ENCODE measurements around the gene AGGF1. TPM values are rescaled to one million over a fixed set of nuclear protein-coding genes. Genes with fewer than 3 reads are reported as not detected.
"Not testable (repeated sequence)": the region's sequence is repeated elsewhere in the genome, so short reads cannot be mapped to it uniquely, and the experiment has no call there.

The AGGF1 gene
- total RNA-seq, 1 experiment from 2014 or later: 15.4 TPM

GRCh38 chr5:77077829-77078176, 47.6 kb downstream of the AGGF1 start:
- ChIA-PET POLR2A (ENCODE audit: unreplicated experiment) (no interaction called here), CTCF (no interaction called here)
- H3K79me2 ChIP-seq (ENCODE audit: low read depth): no peaks in the 10 kb centered on the region
- no peak for TF ChIP-seq CTCF (conservative IDR thresholded peaks at IDR 0.05)
- TF ChIP-seq EZH2 (IDR thresholded peaks at IDR 0.05; ENCODE audit: low read depth): no peak
- no peaks in the 10 kb centered on the region for H3K4me1 ChIP-seq (replicated peaks; ENCODE audit: insufficient read depth)
- no peak overlapping the region for H3K27ac ChIP-seq
- no peaks in the 10 kb centered on the region for H3K9me3 ChIP-seq (ENCODE audit: insufficient read depth, low read depth)
- H3F3A ChIP-seq (ENCODE audit: insufficient read depth, low read depth): no peaks in the 10 kb centered on the region
- H3K27me3 ChIP-seq (ENCODE audit: insufficient read depth, low read depth): no peaks in the 10 kb centered on the region
- intact Hi-C loops (cut with micrococcal nuclease; ENCODE audit: unreplicated experiment): no loop called here
- DNase-seq: no peak
- H3K36me3 ChIP-seq (ENCODE audit: low read depth): no peaks in the 10 kb centered on the region
- H4K20me1 ChIP-seq (ENCODE audit: insufficient read depth): peaks cover 3% of the 10 kb centered on the region
- H3K4me2 ChIP-seq: no peak overlapping the region
- no peak overlapping the region for H2AFZ ChIP-seq
- H3K4me3 ChIP-seq: no peak overlapping the region
- no peaks in the 10 kb centered on the region for H3K9me2 ChIP-seq (ENCODE audit: insufficient read depth)
- no TSS peak for BruUV-seq (replicated peaks)

DNA sequence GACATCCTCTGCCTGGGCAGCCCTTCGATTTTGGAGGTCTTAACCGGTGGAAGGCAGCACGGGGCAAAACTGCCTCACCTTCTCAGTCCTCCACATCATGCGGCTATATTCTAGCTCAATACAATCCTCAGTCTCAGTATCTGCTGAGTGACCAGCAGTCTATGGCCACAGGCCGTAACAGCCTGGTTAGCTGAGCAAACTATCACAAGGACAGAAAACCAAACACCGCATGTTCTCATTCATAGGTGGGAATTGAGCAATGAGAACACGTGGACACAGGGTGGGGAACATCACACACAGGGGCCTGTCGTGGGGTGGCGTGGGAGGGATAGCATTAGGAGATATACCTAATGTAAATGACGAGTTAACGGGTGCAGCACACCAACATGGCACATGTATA, 50.3 kb downstream of the AGGF1 start:
- H3K4me1 ChIP-seq (replicated peaks; ENCODE audit: insufficient read depth); CTCF ChIA-PET: not testable (repeated sequence)

DNA sequence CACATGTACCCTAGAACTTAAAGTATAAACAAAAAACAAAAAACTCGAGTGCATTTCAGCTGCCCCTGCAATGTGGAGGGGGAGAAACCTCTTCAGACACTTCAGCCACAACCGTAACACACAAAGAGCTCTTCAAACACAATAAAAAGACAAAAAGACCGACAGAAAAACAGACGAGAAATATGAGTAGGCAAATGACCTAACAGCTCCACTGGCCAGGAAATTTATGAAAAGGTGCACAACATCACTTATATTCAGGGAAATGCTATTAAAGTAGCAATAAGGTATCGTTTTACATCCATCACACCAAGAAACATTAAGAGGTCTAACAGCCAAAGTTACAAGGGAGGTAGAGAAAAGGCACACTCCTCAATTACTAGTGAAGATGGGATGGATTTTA, 50.7 kb downstream of the AGGF1 start:
- Histone ChIP-seq H2AFZ (no peak overlapping the region), H4K20me1 (ENCODE audit: insufficient read depth) (no peaks in the 10 kb centered on the region), H3K4me2 (no peak overlapping the region), H3K9me3 (ENCODE audit: insufficient read depth, low read depth) (no peaks in the 10 kb centered on the region), H3K9me2 (ENCODE audit: insufficient read depth) (no peaks in the 10 kb centered on the region), H3K79me2 (ENCODE audit: low read depth) (no peaks in the 10 kb centered on the region), H3K36me3 (ENCODE audit: low read depth) (no peaks in the 10 kb centered on the region), H3K4me1 (replicated peaks; ENCODE audit: insufficient read depth) (peaks cover 8% of the 10 kb centered on the region), H3F3A (ENCODE audit: insufficient read depth, low read depth) (0 out of 2 replicates have a peak, but pooled peaks cover 4% of the 10 kb centered on the region), H3K4me3 (no peak overlapping the region), H3K27ac (no peak overlapping the region), H3K27me3 (ENCODE audit: insufficient read depth, low read depth) (no peaks in the 10 kb centered on the region)
- DNase-seq: no peak
- intact Hi-C loops (cut with micrococcal nuclease; ENCODE audit: unreplicated experiment): no loop called here
- CTCF ChIA-PET: no interaction called here
- TF ChIP-seq CTCF (conservative IDR thresholded peaks at IDR 0.05) (no peak), EZH2 (IDR thresholded peaks at IDR 0.05; ENCODE audit: low read depth) (no peak)
- POLR2A ChIA-PET (ENCODE audit: unreplicated experiment): no interaction called here
- no TSS peak for BruUV-seq (replicated peaks)

More for the DNA sequence above, 50.3 kb downstream of the AGGF1 start:
- H3K27me3 ChIP-seq (ENCODE audit: insufficient read depth, low read depth); H3K79me2 ChIP-seq (ENCODE audit: low read depth); H4K20me1 ChIP-seq (ENCODE audit: insufficient read depth); H3K4me2 ChIP-seq; H3F3A ChIP-seq (ENCODE audit: insufficient read depth, low read depth); H3K9me2 ChIP-seq (ENCODE audit: insufficient read depth); H3K4me3 ChIP-seq; intact Hi-C loops (cut with micrococcal nuclease; ENCODE audit: unreplicated experiment); POLR2A ChIA-PET (ENCODE audit: unreplicated experiment); DNase-seq; H3K36me3 ChIP-seq (ENCODE audit: low read depth); H3K9me3 ChIP-seq (ENCODE audit: insufficient read depth, low read depth); BruUV-seq (replicated peaks); H2AFZ ChIP-seq; H3K27ac ChIP-seq: not testable (repeated sequence)

DNA sequence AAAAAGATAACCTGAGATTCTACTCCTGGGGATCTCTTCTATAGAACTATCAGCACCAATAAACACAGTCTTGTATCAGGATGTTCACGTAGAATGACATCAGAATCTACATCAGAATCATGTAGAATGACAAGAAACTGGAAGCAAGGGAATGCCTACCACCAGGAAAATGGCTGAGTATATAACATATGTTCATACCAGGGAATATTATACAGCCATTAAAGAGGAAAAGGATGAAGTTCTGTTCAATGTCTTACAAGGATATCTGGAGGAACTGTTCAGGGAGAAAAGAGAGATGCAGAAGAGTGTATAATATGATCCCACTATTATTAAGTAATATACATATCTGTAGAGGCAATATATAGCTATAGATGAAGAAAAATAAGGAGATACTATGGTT, 52.1 kb downstream of the AGGF1 start:
- no peak for DNase-seq
- no peaks in the 10 kb centered on the region for H3K27me3 ChIP-seq (ENCODE audit: insufficient read depth, low read depth)
- H3K9me3 ChIP-seq (ENCODE audit: insufficient read depth, low read depth): no peaks in the 10 kb centered on the region
- H2AFZ ChIP-seq: no peak overlapping the region
- ChIA-PET POLR2A (ENCODE audit: unreplicated experiment) (no interaction called here), CTCF (no interaction called here)
- peaks cover 11% of the 10 kb centered on the region; the same call in 1 of the 2 replicates for H3F3A ChIP-seq (ENCODE audit: insufficient read depth, low read depth)
- BruUV-seq (replicated peaks): no TSS peak
- no peak overlapping the region for H3K4me3 ChIP-seq
- H3K79me2 ChIP-seq (ENCODE audit: low read depth): no peaks in the 10 kb centered on the region
- intact Hi-C loops (cut with micrococcal nuclease; ENCODE audit: unreplicated experiment): no loop called here
- peaks cover 12% of the 10 kb centered on the region for H3K4me1 ChIP-seq (replicated peaks; ENCODE audit: insufficient read depth)
- H3K27ac ChIP-seq: no peak overlapping the region
- H3K4me2 ChIP-seq: no peak overlapping the region
- TF ChIP-seq CTCF (conservative IDR thresholded peaks at IDR 0.05) (no peak), EZH2 (IDR thresholded peaks at IDR 0.05; ENCODE audit: low read depth) (no peak)
- no peaks in the 10 kb centered on the region for H3K9me2 ChIP-seq (ENCODE audit: insufficient read depth)
- no peaks in the 10 kb centered on the region for H3K36me3 ChIP-seq (ENCODE audit: low read depth)
- no peaks in the 10 kb centered on the region for H4K20me1 ChIP-seq (ENCODE audit: insufficient read depth)

Data from PC-9 (cell line).